GM19324 (cell line): ENCODE measurements around the gene OR7E24.
"Not testable (repeated sequence)": the region's sequence is repeated elsewhere in the genome, so short reads cannot be mapped to it uniquely, and the experiment has no call there.

ENCODE experiments used
- ATAC-seq: cut with Tn5 transposase; IDR thresholded peaks from one replicate; pipeline ENCODE4 v1.9.1; 2021; ENCODE audit warnings: mild to moderate bottlenecking, moderate library complexity; ENCODE audit not compliant: unreplicated experiment, low FRiP score

OR7E24 gene

GRCh38 chr19:9250630-9251029 lies at the start of gene OR7E24:
Gene OR7E24, plus strand, starts transcription at chr19:9250930. Its CDS starts 114 bp downstream, at chr19:9251044.
- no peak for ATAC-seq

GRCh38 chr19:9205501-9206113 lies 45.1 kb upstream of the OR7E24 start:
- no peak for ATAC-seq

- no peak for ATAC-seq
Measured at GRCh38 chr19:9219489-9219888, 31.2 kb upstream of the OR7E24 start, which contains the start of gene OR7D4. Gene OR7D4, minus strand, starts transcription at chr19:9219589. Its CDS starts 4,752 bp downstream, at chr19:9214837.

- ATAC-seq: no peak
Measured at GRCh38 chr19:9251236-9251635, 506 bp downstream of the OR7E24 start.

GRCh38 chr19:9283485-9283884 lies 32.8 kb downstream of the OR7E24 start:
- not testable (repeated sequence) for ATAC-seq

- no peak for ATAC-seq
Measured at GRCh38 chr19:9289231-9289884, 38.6 kb downstream of the OR7E24 start.

GRCh38 chr19:9295411-9295849 lies 44.7 kb downstream of the OR7E24 start:
- no peak for ATAC-seq

- ATAC-seq: no peak
Measured at GRCh38 chr19:9296336-9296735, 45.6 kb downstream of the OR7E24 start.
